Memory B cell (primary cell): ENCODE measurements around the gene ACSBG1.

Source experiments
- ATAC-seq: fragments of 150-1000 bp; cut with Tn5 transposase; 2 replicates; pipeline ENCODE4 v1.10.0; 2021; ENCODE audit warnings: low read depth, mild to moderate bottlenecking, moderate library complexity
- DNase-seq, 2 donors: peaks; one replicate each; pipeline ENCODE4 v3.0.0; 2022; ENCODE audit warnings: low spot score in 2 of 2
- H3K27ac Mint-ChIP-seq: one replicate; pipeline ENCODE4 v1.8.0; 2022; ENCODE audit warnings: mild to moderate bottlenecking, moderate library complexity, mixed read lengths
- H3K27me3 Mint-ChIP-seq: one replicate; pipeline ENCODE4 v1.8.0; 2022; ENCODE audit warnings: mixed read lengths
- H3K36me3 Mint-ChIP-seq: one replicate; pipeline ENCODE4 v1.8.0; 2022; ENCODE audit warnings: mild to moderate bottlenecking, mixed read lengths
- H3K4me1 Mint-ChIP-seq: one replicate; pipeline ENCODE4 v1.8.0; 2022; ENCODE audit warnings: mixed read lengths
- H3K4me3 Mint-ChIP-seq: one replicate; pipeline ENCODE4 v1.8.0; 2022; ENCODE audit warnings: mild to moderate bottlenecking, moderate library complexity, mixed read lengths
- H3K9me3 Mint-ChIP-seq: one replicate; pipeline ENCODE4 v1.8.0; 2022; ENCODE audit warnings: mixed read lengths

Gene ACSBG1, protein sequence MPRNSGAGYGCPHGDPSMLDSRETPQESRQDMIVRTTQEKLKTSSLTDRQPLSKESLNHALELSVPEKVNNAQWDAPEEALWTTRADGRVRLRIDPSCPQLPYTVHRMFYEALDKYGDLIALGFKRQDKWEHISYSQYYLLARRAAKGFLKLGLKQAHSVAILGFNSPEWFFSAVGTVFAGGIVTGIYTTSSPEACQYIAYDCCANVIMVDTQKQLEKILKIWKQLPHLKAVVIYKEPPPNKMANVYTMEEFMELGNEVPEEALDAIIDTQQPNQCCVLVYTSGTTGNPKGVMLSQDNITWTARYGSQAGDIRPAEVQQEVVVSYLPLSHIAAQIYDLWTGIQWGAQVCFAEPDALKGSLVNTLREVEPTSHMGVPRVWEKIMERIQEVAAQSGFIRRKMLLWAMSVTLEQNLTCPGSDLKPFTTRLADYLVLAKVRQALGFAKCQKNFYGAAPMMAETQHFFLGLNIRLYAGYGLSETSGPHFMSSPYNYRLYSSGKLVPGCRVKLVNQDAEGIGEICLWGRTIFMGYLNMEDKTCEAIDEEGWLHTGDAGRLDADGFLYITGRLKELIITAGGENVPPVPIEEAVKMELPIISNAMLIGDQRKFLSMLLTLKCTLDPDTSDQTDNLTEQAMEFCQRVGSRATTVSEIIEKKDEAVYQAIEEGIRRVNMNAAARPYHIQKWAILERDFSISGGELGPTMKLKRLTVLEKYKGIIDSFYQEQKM

DNA sequence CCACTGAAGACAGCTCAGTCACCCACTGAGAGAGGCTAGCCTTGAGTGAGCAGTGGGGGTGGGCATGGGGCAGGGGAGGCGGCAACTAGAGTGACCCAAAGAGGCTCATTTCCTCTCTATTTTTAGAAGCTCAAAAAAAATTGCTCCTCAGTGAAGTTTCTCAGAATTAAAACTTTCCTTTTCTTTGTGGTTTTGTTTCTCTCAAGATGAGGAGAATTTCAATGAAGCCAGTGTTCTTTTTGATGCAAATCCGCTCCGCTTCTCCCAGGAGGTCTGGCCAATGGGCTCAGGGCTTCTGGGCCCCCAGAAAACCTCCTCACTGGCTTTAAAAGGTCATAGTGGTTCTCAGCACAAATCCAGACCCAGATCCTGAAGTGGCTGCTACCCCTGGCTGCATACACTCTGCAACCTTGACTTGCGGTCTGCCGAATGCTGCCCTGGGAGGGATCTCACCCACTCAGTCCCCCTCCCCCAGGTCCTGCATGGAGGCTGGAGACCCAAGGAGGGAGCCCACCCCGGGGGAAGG is at the start of gene ACSBG1:
ACSBG1 (minus strand) TSS at position 51 of the 526 bp plus-strand sequence. CDS start 64 bp downstream, outside the sequence.
- no peak for DNase-seq
- no peak within 1 kb of the TSS for H3K4me3 Mint-ChIP-seq
- H3K27ac Mint-ChIP-seq: no peak within 1 kb of the TSS
- ATAC-seq: no peak
- peaks cover 9% of the 10 kb centered on the region for H3K27me3 Mint-ChIP-seq
- H3K36me3 Mint-ChIP-seq: no peaks in the 10 kb centered on the region
- no peaks in the 10 kb centered on the region for H3K4me1 Mint-ChIP-seq
- no peaks in the 10 kb centered on the region for H3K9me3 Mint-ChIP-seq

- Mint-ChIP-seq H3K27ac (no peak overlapping the region), H3K4me1 (no peaks in the 10 kb centered on the region), H3K27me3 (no peaks in the 10 kb centered on the region), H3K36me3 (peaks cover 20% of the 10 kb centered on the region), H3K4me3 (no peak overlapping the region), H3K9me3 (no peaks in the 10 kb centered on the region)
- ATAC-seq (no peak), DNase-seq (no peak)
Measured at GRCh38 chr15:78282324-78282723, 48.0 kb upstream of the ACSBG1 start.

DNA sequence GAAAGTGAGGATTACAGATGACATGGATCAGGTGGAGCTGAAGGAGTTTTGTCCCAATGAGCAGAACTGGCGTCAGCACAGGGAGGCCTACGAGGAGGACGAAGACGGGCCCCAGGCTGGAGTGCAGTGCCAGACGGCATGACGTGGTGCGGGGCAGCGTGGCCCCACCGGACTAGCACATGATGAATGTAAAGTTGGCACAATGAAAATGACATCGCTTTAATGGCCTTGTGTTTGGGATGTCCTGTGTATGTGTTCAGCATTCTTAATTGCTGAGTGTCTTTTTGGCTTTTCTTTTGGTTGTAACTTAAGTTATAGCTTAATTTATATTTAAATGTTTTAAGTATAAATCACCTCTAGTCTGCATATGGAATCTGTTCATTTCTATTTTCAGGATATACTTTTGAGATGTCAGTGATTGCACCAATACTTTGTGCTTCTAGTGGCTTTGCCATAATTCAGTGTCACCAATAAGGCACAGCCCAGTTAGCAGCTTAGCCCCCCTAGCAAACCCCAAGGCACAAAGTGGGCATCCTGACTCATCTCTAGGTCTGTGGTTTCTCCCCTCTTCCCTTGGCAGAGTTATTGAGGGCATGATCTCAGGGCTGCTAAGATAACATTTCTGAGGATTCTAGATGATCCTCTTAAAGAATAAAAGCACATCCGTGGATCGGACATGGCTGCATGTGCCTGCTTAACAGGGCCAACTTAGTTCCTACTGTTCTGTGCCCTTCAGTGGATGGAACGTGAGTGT is 46.1 kb upstream of the ACSBG1 start:
- Mint-ChIP-seq H3K4me1 (no peaks in the 10 kb centered on the region), H3K27ac (no peak overlapping the region), H3K27me3 (no peaks in the 10 kb centered on the region), H3K4me3 (no peak overlapping the region), H3K36me3 (peaks cover 13% of the 10 kb centered on the region), H3K9me3 (no peaks in the 10 kb centered on the region)
- ATAC-seq (no peak), DNase-seq (no peak)

- Mint-ChIP-seq H3K4me1 (no peaks in the 10 kb centered on the region), H3K27ac (no peak overlapping the region), H3K9me3 (no peaks in the 10 kb centered on the region)
Measured at GRCh38 chr15:78276064-78276943, 41.9 kb upstream of the ACSBG1 start.

DNA sequence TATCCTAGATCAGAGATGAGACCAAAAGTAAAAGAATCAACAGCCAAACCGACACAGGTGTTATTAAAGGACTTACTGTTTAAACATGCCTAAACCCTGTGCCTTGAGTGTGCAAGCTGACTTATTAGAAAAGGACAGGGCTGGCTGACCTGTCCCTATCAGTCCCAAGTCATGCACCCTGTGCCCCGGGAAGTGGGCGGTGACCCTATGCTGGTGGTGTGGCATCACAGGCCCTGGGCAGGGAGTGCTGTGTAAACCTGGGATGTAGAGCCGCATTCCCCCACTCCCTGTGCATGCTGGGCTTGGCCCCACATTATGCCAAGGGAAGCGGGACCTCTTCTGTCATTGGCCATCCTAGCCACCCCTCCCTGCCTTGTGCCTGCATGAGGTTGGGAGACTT is 40.6 kb upstream of the ACSBG1 start:
- Mint-ChIP-seq H3K27ac (no peak overlapping the region), H3K27me3 (no peaks in the 10 kb centered on the region), H3K4me3 (no peak overlapping the region), H3K4me1 (peaks cover 2% of the 10 kb centered on the region), H3K9me3 (no peaks in the 10 kb centered on the region), H3K36me3 (peaks cover 12% of the 10 kb centered on the region)
- DNase-seq (no peak), ATAC-seq (no peak)

More at GRCh38 chr15:78276064-78276943, 41.9 kb upstream of the ACSBG1 start:
- H3K36me3 Mint-ChIP-seq: peaks cover 13% of the 10 kb centered on the region
- ATAC-seq: no peak
- H3K4me3 Mint-ChIP-seq: no peak overlapping the region
- no peak for DNase-seq
- no peaks in the 10 kb centered on the region for H3K27me3 Mint-ChIP-seq

DNA sequence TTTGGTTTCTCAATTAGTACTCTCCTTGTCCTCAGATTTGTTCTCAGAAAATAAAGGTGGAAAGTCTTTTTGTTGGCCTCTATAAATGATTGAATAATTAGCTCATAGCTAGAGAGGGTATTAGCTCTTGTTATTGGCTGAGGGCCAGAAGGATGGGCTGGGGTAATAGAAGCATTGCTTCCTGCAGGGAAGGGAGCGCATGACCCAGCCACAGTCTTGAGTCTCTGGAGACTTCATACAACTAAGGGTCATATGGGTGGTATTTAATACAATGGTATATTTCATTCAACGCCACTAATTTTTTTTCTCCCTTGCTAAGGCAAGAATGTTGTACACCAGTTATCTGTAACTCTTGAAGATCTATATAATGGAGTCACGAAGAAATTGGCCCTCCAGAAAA is 38.4 kb upstream of the ACSBG1 start:
- DNase-seq (no peak), ATAC-seq (no peak)
- Mint-ChIP-seq H3K4me3 (no peak overlapping the region), H3K4me1 (peaks cover 4% of the 10 kb centered on the region), H3K9me3 (no peaks in the 10 kb centered on the region), H3K27ac (no peak overlapping the region), H3K27me3 (no peaks in the 10 kb centered on the region), H3K36me3 (peaks cover 7% of the 10 kb centered on the region)

DNA sequence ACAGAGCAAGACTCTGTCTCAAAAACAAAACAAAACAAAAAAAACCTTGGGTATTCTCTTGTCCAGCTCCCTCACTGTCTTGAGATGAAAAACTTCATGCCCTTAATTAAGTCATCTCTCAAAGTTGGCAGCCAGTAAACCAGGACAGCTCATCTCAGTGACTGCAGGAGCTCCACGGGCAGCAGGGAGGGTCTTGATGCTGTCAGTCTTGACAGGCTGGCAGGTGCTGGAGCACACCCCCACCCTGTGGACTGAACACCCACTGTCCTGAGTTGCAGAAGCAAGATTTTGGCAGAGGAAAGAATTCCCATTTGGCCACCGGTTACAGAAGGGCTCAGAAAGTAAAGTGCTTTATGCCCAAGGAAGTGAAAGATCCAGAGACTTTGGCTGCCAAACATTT is 38.0 kb upstream of the ACSBG1 start:
- peaks cover 4% of the 10 kb centered on the region for H3K4me1 Mint-ChIP-seq
- no peaks in the 10 kb centered on the region for H3K27me3 Mint-ChIP-seq
- no peak for ATAC-seq
- H3K9me3 Mint-ChIP-seq: no peaks in the 10 kb centered on the region
- H3K27ac Mint-ChIP-seq: no peak overlapping the region
- no peak for DNase-seq
- H3K4me3 Mint-ChIP-seq: no peak overlapping the region
- peaks cover 7% of the 10 kb centered on the region for H3K36me3 Mint-ChIP-seq

DNA sequence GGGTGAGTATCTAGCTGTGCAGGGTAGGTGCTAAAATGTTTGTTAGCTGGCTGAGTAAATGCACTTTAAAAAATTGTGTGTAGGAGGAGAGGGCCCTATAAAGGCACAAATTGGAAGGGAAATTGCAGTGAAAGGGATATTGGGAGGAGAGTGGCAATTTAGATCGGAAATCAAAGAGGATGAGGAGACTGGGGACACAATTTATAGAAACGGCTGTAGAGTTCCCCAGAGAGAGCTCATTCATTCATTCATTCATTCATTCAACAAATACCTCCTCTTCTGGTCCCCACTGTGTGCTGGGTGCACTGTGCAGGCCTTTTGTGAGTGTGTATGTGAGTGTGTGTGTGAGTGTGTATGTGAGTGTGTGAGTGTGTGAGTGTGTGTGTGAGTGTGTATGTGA is 32.4 kb upstream of the ACSBG1 start:
- peaks cover 14% of the 10 kb centered on the region for H3K4me1 Mint-ChIP-seq
- no peak overlapping the region for H3K27ac Mint-ChIP-seq
- no peaks in the 10 kb centered on the region for H3K9me3 Mint-ChIP-seq
- H3K4me3 Mint-ChIP-seq: no peak overlapping the region
- no peaks in the 10 kb centered on the region for H3K27me3 Mint-ChIP-seq
- H3K36me3 Mint-ChIP-seq: peaks cover 3% of the 10 kb centered on the region
- ATAC-seq: no peak
- no peak for DNase-seq

DNA sequence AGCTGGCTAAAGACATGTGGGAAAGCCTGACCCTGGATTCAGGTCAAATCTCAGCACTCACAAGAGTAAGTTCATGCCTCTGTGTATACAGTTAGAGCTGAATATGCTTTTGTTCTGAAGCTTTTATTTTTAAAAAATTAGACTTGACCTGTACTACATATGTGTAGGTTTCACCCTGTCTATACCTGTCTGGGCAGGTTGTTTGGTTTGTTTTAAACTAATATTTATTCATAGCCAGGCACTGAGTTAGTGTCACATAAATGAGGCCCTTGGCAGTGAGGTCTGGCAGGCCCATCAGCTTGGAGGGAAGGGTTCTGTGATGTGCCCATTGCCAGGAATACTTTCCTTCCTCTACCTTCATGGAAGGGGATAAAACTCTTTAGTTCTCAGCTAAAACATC is 31.9 kb upstream of the ACSBG1 start:
- Mint-ChIP-seq H3K4me3 (no peak overlapping the region), H3K4me1 (peaks cover 14% of the 10 kb centered on the region), H3K27me3 (no peaks in the 10 kb centered on the region), H3K9me3 (no peaks in the 10 kb centered on the region), H3K27ac (no peak overlapping the region), H3K36me3 (peaks cover 3% of the 10 kb centered on the region)
- ATAC-seq: no peak
- no peak for DNase-seq

GRCh38 chr15:78265752-78266224 is 31.4 kb upstream of the ACSBG1 start:
- Mint-ChIP-seq H3K4me1 (peaks cover 14% of the 10 kb centered on the region), H3K4me3 (peak overlapping the region; percentile 88), H3K27ac (peak overlapping the region; percentile 83), H3K9me3 (no peaks in the 10 kb centered on the region), H3K27me3 (no peaks in the 10 kb centered on the region), H3K36me3 (peaks cover 3% of the 10 kb centered on the region)
- DNase-seq: no peak
- ATAC-seq: no peak

DNA sequence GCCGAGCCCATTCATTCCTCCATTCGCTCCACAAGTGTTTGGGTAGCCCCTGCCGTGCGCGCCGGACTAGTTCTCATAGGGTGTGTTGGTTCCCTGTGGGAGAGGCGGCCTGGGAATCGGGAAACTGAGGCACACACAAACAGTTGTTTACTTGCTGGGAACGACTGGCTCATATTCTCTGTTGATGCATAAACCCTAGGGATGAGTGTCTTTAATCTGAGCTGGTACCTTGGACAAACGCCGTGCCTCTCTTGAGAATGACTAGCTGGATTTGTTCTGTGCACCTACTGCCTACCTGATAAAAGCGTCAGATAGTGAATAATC is 30.7 kb upstream of the ACSBG1 start:
- Mint-ChIP-seq H3K9me3 (no peaks in the 10 kb centered on the region), H3K36me3 (no peaks in the 10 kb centered on the region), H3K27me3 (no peaks in the 10 kb centered on the region), H3K4me1 (peaks cover 13% of the 10 kb centered on the region), H3K27ac (peak overlapping the region; percentile 83), H3K4me3 (peak overlapping the region; percentile 88)
- ATAC-seq (no peak), DNase-seq (no peak)

DNA sequence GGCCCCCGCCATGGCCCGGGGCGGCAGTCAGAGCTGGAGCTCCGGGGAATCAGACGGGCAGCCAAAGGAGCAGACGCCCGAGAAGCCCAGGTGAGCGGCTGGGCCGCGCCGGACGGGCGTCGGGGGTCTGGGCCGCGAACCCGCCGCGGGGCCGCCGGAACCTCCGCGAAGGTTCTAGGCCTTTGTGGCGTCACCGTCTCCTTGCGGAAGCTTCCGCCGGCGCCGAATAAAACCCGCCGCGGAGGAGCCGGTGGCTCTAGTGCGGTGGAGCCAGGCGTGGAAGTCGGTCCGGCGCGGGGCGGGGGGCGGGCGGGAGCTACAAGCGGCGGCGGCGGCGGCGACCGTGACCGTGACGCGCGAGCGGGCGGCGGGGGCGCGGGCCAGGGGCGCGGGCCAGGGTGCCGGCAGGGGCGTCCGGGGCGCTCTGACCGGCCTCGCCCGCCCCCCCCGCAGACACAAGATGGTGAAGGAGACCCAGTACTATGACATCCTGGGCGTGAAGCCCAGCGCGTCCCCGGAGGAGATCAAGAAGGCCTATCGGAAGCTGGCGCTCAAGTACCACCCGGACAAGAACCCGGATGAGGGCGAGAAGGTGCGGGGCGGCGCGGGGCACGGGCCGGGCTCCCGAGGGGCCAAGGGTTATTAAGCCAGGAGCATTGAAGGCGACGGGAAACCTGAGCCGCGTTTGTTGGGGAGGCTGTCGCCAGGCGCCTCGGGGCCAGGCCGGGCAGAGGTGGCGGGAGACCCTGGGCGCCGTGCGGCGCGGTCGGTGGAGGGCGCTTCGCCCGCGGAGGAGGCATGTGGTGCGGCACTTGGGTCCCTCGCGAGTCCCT is 30.2 kb upstream of the ACSBG1 start, which contains the start of gene DNAJA4:
DNAJA4 (plus strand) TSS at position 259 of the 833 bp plus-strand sequence; CDS start at position 461, 202 bp downstream.
- no peaks in the 10 kb centered on the region for H3K27me3 Mint-ChIP-seq
- H3K4me1 Mint-ChIP-seq: peaks cover 12% of the 10 kb centered on the region
- H3K36me3 Mint-ChIP-seq: no peaks in the 10 kb centered on the region
- no peaks in the 10 kb centered on the region for H3K9me3 Mint-ChIP-seq
- peak within 1 kb of the TSS; percentile 88 for H3K4me3 Mint-ChIP-seq
- ATAC-seq (peak; percentile 74), DNase-seq (peak; percentile 38 to 63)
- H3K27ac Mint-ChIP-seq: peak within 1 kb of the TSS; percentile 83
